ENCODE data around the gene MVB12B.

Gene MVB12B

DNA sequence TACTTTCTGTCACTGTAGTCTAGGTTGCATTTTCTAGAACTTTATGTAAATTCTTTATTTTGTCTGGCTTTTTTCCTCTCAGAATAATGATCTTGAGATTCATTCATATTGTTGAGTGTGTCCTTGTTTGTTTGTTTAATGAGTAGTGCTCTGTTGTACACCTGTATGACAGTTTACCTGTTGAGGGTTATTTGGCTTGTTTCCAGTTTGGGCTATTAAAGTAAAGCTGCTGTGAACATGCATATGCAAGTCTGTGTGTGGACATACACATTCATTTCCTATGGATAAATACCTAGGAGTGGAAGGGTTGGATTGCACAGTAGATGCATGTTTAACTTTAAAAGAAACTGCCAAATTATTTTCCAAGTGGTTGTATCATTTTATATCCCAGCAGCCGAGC lies 30.4 kb downstream of the MVB12B start:
- no peak for TF ChIP-seq CTCF (IDR thresholded peaks at IDR 0.05; ENCODE audit: low read depth, low read length, missing control alignments)
- no peak overlapping the region for H3K4me3 ChIP-seq (replicated peaks; ENCODE audit: low read depth, low read length)
- DNase-seq (ENCODE audit: extremely low read depth, low read depth) = no peak

DNA sequence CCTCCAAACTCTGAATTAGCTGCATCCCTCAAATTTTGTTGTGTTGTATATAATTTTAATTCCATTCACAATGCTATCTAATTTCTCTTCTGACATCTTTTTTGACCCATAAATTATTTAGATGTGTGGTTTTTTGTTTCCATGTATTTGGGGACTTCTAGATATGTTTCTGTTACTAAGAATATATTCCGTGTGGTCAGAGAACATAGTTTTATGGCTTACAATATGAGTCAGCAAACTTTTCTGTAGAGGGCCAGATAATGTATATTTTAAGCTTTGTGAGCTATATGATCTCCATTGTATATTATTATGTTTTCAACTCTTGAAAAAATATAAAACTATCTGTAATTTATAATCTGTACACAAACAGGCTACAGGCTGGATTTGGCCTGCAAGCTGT lies 33.4 kb downstream of the MVB12B start:
- TF ChIP-seq CTCF (IDR thresholded peaks at IDR 0.05; ENCODE audit: low read depth, low read length, missing control alignments) = no peak
- no peak for DNase-seq (ENCODE audit: extremely low read depth, low read depth)
- H3K4me3 ChIP-seq (replicated peaks; ENCODE audit: low read depth, low read length) = no peak overlapping the region

- no peak for DNase-seq (ENCODE audit: extremely low read depth, low read depth)
- H3K4me3 ChIP-seq (replicated peaks; ENCODE audit: low read depth, low read length) = no peak overlapping the region
- no peak for TF ChIP-seq CTCF (IDR thresholded peaks at IDR 0.05; ENCODE audit: low read depth, low read length, missing control alignments)
Measured at GRCh38 chr9:126361810-126362238, 35.2 kb downstream of the MVB12B start.

DNA sequence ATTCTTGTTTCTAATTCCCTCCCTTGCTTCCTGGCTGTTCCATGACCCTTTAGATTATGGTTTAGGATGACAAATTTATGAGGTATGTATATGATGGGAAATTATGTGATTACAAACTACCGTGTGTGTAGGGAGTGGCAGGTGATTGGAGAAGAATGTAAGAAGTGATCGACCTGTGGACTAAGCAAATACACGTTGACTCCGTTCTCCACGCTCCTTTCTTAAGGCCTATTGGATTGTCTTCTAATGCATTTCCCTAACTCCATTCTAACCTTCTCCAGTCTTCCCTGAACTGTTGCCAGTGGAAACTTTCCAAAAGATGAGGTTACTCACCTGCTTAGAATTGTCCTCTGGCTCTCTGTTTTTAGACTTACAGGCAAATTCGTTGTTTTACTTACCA lies 36.6 kb downstream of the MVB12B start:
- no peak overlapping the region for H3K4me3 ChIP-seq (replicated peaks; ENCODE audit: low read depth, low read length)
- no peak for DNase-seq (ENCODE audit: extremely low read depth, low read depth)
- no peak for TF ChIP-seq CTCF (IDR thresholded peaks at IDR 0.05; ENCODE audit: low read depth, low read length, missing control alignments)

DNA sequence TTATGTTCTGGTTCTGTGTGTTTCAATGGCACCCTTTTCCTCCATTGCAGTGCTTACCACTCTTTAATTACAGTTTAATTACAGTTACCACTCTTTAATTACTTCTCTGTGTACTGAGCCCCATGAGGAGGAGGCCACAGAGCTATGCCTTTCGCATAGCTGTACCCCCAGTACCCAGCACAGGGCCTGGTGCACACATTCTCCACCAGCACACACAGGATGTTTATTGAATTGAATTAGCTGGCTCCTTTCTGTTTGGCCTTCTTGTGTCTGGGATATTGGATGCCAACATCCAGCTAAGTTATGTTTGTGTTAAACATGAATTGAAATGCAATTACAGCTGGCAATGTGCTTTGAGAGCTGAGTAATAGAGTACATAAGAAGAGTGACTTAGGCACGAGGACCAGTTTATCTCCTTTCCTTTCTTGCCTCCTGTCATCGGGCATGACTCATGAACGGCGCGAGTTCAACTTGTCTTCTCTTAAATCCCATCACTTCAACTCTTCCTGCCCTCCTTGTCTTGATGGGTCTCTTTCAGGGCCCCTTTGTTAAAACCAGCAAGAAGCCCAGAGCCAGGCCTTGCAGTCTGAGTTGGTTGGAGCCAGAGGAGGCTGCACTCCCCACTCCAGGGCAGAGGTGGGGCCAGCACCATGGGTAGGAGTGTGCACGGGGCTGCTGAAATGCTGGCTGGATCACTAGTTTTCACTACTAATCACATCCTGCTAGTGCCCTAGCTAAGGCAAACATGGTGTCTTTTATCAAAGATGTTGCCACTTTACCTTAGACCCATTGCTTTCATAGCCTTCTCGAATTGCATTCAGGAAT lies 37.4 kb downstream of the MVB12B start:
- H3K4me3 ChIP-seq (replicated peaks; ENCODE audit: low read depth, low read length) = no peak overlapping the region
- DNase-seq (ENCODE audit: extremely low read depth, low read depth) = no peak
- TF ChIP-seq CTCF (IDR thresholded peaks at IDR 0.05; ENCODE audit: low read depth, low read length, missing control alignments) = no peak

- no peak for DNase-seq (ENCODE audit: extremely low read depth, low read depth)
- no peak for TF ChIP-seq CTCF (IDR thresholded peaks at IDR 0.05; ENCODE audit: low read depth, low read length, missing control alignments)
- H3K4me3 ChIP-seq (replicated peaks; ENCODE audit: low read depth, low read length) = no peak overlapping the region
Measured at GRCh38 chr9:126365780-126366179, 39.2 kb downstream of the MVB12B start.

Data from HFF-Myc (cell line).